Vagina (tissue), 2 donors: ENCODE measurements around the gene MRPL53. TPM values are rescaled to one million over a fixed set of nuclear protein-coding genes. Genes with fewer than 3 reads are reported as not detected.

Experiments
- DNase-seq, 2 donors: peaks; one replicate each; pipeline ENCODE4 v3.0.0-alpha.2; 2017; ENCODE audit errors: extremely low spot score in 2 of 2
- H3K27ac ChIP-seq: fragments of 200-600 bp; sonication (generic); one replicate; pipeline ENCODE4 v1.5.1; 2019
- H3K27me3 ChIP-seq: fragments of 200-600 bp; sonication (generic); one replicate; pipeline ENCODE4 v1.5.1; 2019
- H3K36me3 ChIP-seq, 2 donors: fragments of 200-600 bp; sonication (generic); one replicate each; pipeline ENCODE4 v1.5.1; 2017 to 2019
- H3K4me1 ChIP-seq: fragments of 200-600 bp; sonication (generic); one replicate; pipeline ENCODE4 v1.5.1; 2019
- H3K4me3 ChIP-seq, 2 donors: fragments of 200-600 bp; sonication (generic); 1 replicate in 1 of 2; 2 replicates in 1 of 2; pipeline ENCODE4 v1.5.1; 2016 to 2019
- H3K9me3 ChIP-seq: fragments of 200-600 bp; sonication (generic); one replicate; pipeline ENCODE4 v1.5.1; 2019
- CTCF ChIP-seq, 3 experiments: fragments of 450-650 bp in 2 of 3; fragments of 200-600 bp in 1 of 3; sonication (generic) in 1 of 3; IDR thresholded peaks; one replicate each; pipeline ENCODE4 v1.5.1; 2017 to 2019; ENCODE audit warnings: antibody characterized with exemption in 3 of 3, mild to moderate bottlenecking in 2 of 3, moderate library complexity in 2 of 3
- POLR2A ChIP-seq, 2 donors: fragments of 450-650 bp; IDR thresholded peaks; one replicate each; pipeline ENCODE4 v1.6.1; 2017; ENCODE audit warnings: antibody characterized with exemption in 2 of 2, mild to moderate bottlenecking in 2 of 2, moderate library complexity in 2 of 2
- POLR2AphosphoS5 ChIP-seq, 2 donors: sonication (generic); formaldehyde crosslinking; IDR thresholded peaks; one replicate each; pipeline ENCODE4 v1.9.0; 2017; ENCODE audit warnings: antibody characterized with exemption in 2 of 2, mild to moderate bottlenecking in 2 of 2, low read depth in 1 of 2; ENCODE audit not compliant: insufficient read depth in 1 of 2
- intact Hi-C: fragments of 100-400 bp; cut with DNase I; formaldehyde crosslinking; loops from one replicate; pipeline ENCODE4 v1.15.1; 2023
- total RNA-seq: library from RNA; depleted of rRNA; stranded (reverse); fragments of >200 nt; gene quantifications from one replicate; pipeline ENCODE4 v1.2.3, GENCODE V29; 2016

The MRPL53 gene
- total RNA-seq, 1 donor from 2014 or later, result 40.3 TPM

- no peak for DNase-seq
- Histone ChIP-seq H3K27me3 (no peaks in the 10 kb centered on the region), H3K27ac (no peak overlapping the region), H3K4me1 (peaks cover 19% of the 10 kb centered on the region), H3K4me3 (no peak overlapping the region), H3K36me3 (peaks cover 0 to 21% of the 10 kb centered on the region in 2 donors), H3K9me3 (no peaks in the 10 kb centered on the region)
- TF ChIP-seq POLR2AphosphoS5 (IDR thresholded peaks at IDR 0.05; ENCODE audit: insufficient read depth in 1 of 2, low read depth in 1 of 2) (no peak), POLR2A (IDR thresholded peaks at IDR 0.05) (no peak), CTCF (IDR thresholded peaks at IDR 0.05) (no peak)
- intact Hi-C loops, result no loop called here
Measured at GRCh38 chr2:74424139-74424992, 48.1 kb downstream of the MRPL53 start.

GRCh38 chr2:74423231-74424095 lies 49.0 kb downstream of the MRPL53 start:
- Histone ChIP-seq H3K27ac (no peak overlapping the region), H3K27me3 (no peaks in the 10 kb centered on the region), H3K4me1 (peaks cover 19% of the 10 kb centered on the region), H3K4me3 (no peak overlapping the region), H3K36me3 (peaks cover 0 to 12% of the 10 kb centered on the region in 2 donors), H3K9me3 (no peaks in the 10 kb centered on the region)
- DNase-seq, result no peak
- intact Hi-C loops, result no loop called here
- TF ChIP-seq CTCF (IDR thresholded peaks at IDR 0.05), result no peak
- TF ChIP-seq POLR2AphosphoS5 (IDR thresholded peaks at IDR 0.05; ENCODE audit: insufficient read depth in 1 of 2, low read depth in 1 of 2), result no peak
- TF ChIP-seq POLR2A (IDR thresholded peaks at IDR 0.05), result no peak

Other genes starting within 250 kb of the MRPL53 start
- gene SLC4A5, start 129.3 kb downstream of the MRPL53 start, total RNA-seq, result 4.4 TPM
- gene DCTN1, start 92.4 kb downstream of the MRPL53 start, total RNA-seq, result 95.0 TPM
- gene C2orf81, start 51.1 kb downstream of the MRPL53 start, total RNA-seq, result 2.7 TPM
- 8.8 TPM for gene WDR54, start 51.0 kb downstream of the MRPL53 start, total RNA-seq
- 24.6 TPM for gene RTKN, start 30.7 kb downstream of the MRPL53 start, total RNA-seq
- gene INO80B, start 17.6 kb downstream of the MRPL53 start, total RNA-seq, result 32.7 TPM
- 63.1 TPM for gene WBP1, start 14.2 kb downstream of the MRPL53 start, total RNA-seq
- 23.6 TPM for gene MOGS, start 7.3 kb downstream of the MRPL53 start, total RNA-seq
- gene CCDC142, start 10.3 kb upstream of the MRPL53 start, total RNA-seq, result 41.3 TPM
- 11.8 TPM for gene TTC31, start 10.4 kb upstream of the MRPL53 start, total RNA-seq
- not detected for gene LBX2, start 26.9 kb upstream of the MRPL53 start, total RNA-seq
- gene PCGF1, start 35.0 kb upstream of the MRPL53 start, total RNA-seq, result 14.7 TPM
- 6.6 TPM for gene TLX2, start 41.8 kb upstream of the MRPL53 start, total RNA-seq
- gene DQX1, start 53.6 kb upstream of the MRPL53 start, total RNA-seq, result 9.6 TPM
- gene AUP1, start 57.0 kb upstream of the MRPL53 start, total RNA-seq, result 124 TPM
- gene HTRA2, start 57.3 kb upstream of the MRPL53 start, total RNA-seq, result 24.3 TPM
- gene LOXL3, start 81.3 kb upstream of the MRPL53 start, total RNA-seq, result 6.1 TPM
- 20.1 TPM for gene DOK1, start 82.0 kb upstream of the MRPL53 start, total RNA-seq
- 4.9 TPM for gene M1AP, start 175.7 kb upstream of the MRPL53 start, total RNA-seq
- gene SEMA4F, start 181.6 kb upstream of the MRPL53 start, total RNA-seq, result 8.3 TPM